ENCODE measurements around the gene KRTAP9-1. TPM values are rescaled to one million over a fixed set of nuclear protein-coding genes. Genes with fewer than 3 reads are reported as not detected.

Gene KRTAP9-1
- total RNA-seq, 1 donor from 2014 or later: not detected

GRCh38 chr17:41168121-41168520 lies 21.6 kb upstream of the KRTAP9-1 start, which contains the start of gene KRTAP4-3:
Gene KRTAP4-3, minus strand, starts transcription at chr17:41168221. Its CDS starts 49 bp downstream, at chr17:41168172.
- H3K27ac ChIP-seq: no peak within 1 kb of the TSS
- TF ChIP-seq CTCF (IDR thresholded peaks at IDR 0.05): no peak
- no peak for TF ChIP-seq EZH2 (IDR thresholded peaks at IDR 0.05)
- no peak for TF ChIP-seq EZH2phosphoT487 (IDR thresholded peaks at IDR 0.05)
- H3K4me1 ChIP-seq: no peaks in the 10 kb centered on the region
- no peaks in the 10 kb centered on the region for H3K36me3 ChIP-seq
- Mint-ChIP-seq H3K4me1 (peaks cover 3% of the 10 kb centered on the region), H3K27me3 (ENCODE audit: insufficient read depth, low read depth) (no peaks in the 10 kb centered on the region), H3K36me3 (no peaks in the 10 kb centered on the region), H3K9me3 (no peaks in the 10 kb centered on the region), H3K27ac (no peak within 1 kb of the TSS), H3K4me3 (no peak within 1 kb of the TSS)
- no peaks in the 10 kb centered on the region for H3K79me2 ChIP-seq (ENCODE audit: low read depth)
- no peaks in the 10 kb centered on the region for H3K27me3 ChIP-seq
- H3K9ac ChIP-seq: no peak within 1 kb of the TSS
- no peak for DNase-seq (ENCODE audit: low spot score)
- H3K4me3 ChIP-seq: no peak within 1 kb of the TSS
- H4K20me1 ChIP-seq (ENCODE audit: low read depth): no peaks in the 10 kb centered on the region
- no peak within 1 kb of the TSS for H2AFZ ChIP-seq (replicated peaks)
- H3F3A ChIP-seq (ENCODE audit: low read depth): no peaks in the 10 kb centered on the region
- H3K4me2 ChIP-seq: no peak within 1 kb of the TSS
- no peaks in the 10 kb centered on the region for H3K9me3 ChIP-seq (ENCODE audit: low read depth)

GRCh38 chr17:41171886-41172285 lies 17.8 kb upstream of the KRTAP9-1 start:
- no peaks in the 10 kb centered on the region for H4K20me1 ChIP-seq (ENCODE audit: low read depth)
- TF ChIP-seq EZH2 (IDR thresholded peaks at IDR 0.05) (no peak), EZH2phosphoT487 (IDR thresholded peaks at IDR 0.05) (no peak), CTCF (IDR thresholded peaks at IDR 0.05) (no peak)
- H3K4me3 ChIP-seq: no peak overlapping the region
- H3K9ac ChIP-seq: no peak overlapping the region
- H3K9me3 ChIP-seq (ENCODE audit: low read depth): no peaks in the 10 kb centered on the region
- Mint-ChIP-seq H3K36me3 (no peaks in the 10 kb centered on the region), H3K27ac (no peak overlapping the region), H3K27me3 (ENCODE audit: insufficient read depth, low read depth) (no peaks in the 10 kb centered on the region), H3K4me3 (no peak overlapping the region), H3K9me3 (no peaks in the 10 kb centered on the region), H3K4me1 (peaks cover 3% of the 10 kb centered on the region)
- H3K27me3 ChIP-seq: no peaks in the 10 kb centered on the region
- no peak overlapping the region for H3K4me2 ChIP-seq
- no peak for DNase-seq (ENCODE audit: low spot score)
- H2AFZ ChIP-seq (replicated peaks): no peak overlapping the region
- no peaks in the 10 kb centered on the region for H3F3A ChIP-seq (ENCODE audit: low read depth)
- no peaks in the 10 kb centered on the region for H3K36me3 ChIP-seq
- H3K27ac ChIP-seq: no peak overlapping the region
- no peaks in the 10 kb centered on the region for H3K79me2 ChIP-seq (ENCODE audit: low read depth)
- no peaks in the 10 kb centered on the region for H3K4me1 ChIP-seq

GRCh38 chr17:41176744-41177387 lies 12.8 kb upstream of the KRTAP9-1 start:
- Histone ChIP-seq H3K27ac (no peak overlapping the region), H3K79me2 (ENCODE audit: low read depth) (no peaks in the 10 kb centered on the region), H3K27me3 (no peaks in the 10 kb centered on the region), H3K4me2 (no peak overlapping the region), H3K4me1 (no peaks in the 10 kb centered on the region), H2AFZ (replicated peaks) (no peak overlapping the region), H3K9ac (no peak overlapping the region), H4K20me1 (ENCODE audit: low read depth) (no peaks in the 10 kb centered on the region), H3K9me3 (ENCODE audit: low read depth) (no peaks in the 10 kb centered on the region), H3K36me3 (no peaks in the 10 kb centered on the region), H3K4me3 (no peak overlapping the region), H3F3A (ENCODE audit: low read depth) (no peaks in the 10 kb centered on the region)
- H3K9me3 Mint-ChIP-seq: no peaks in the 10 kb centered on the region
- no peak overlapping the region for H3K27ac Mint-ChIP-seq
- DNase-seq (ENCODE audit: low spot score): no peak
- no peaks in the 10 kb centered on the region for H3K4me1 Mint-ChIP-seq
- H3K27me3 Mint-ChIP-seq (ENCODE audit: insufficient read depth, low read depth): no peaks in the 10 kb centered on the region
- no peak overlapping the region for H3K4me3 Mint-ChIP-seq
- no peaks in the 10 kb centered on the region for H3K36me3 Mint-ChIP-seq
- TF ChIP-seq EZH2phosphoT487 (IDR thresholded peaks at IDR 0.05): no peak
- no peak for TF ChIP-seq CTCF (IDR thresholded peaks at IDR 0.05)
- TF ChIP-seq EZH2 (IDR thresholded peaks at IDR 0.05): no peak

Data from neural progenitor cell (in vitro differentiated cells).